Esophagus muscularis mucosa (tissue), 3 donors: ENCODE measurements around the gene CDC16.

Source experiments
- CTCF ChIP-seq, 3 experiments: fragments of 200-600 bp in 2 of 3; fragments of 450-650 bp in 1 of 3; sonication (generic) in 2 of 3; IDR thresholded peaks; one replicate each; pipeline ENCODE4 v1.5.1; 2017 to 2019; ENCODE audit warnings: antibody characterized with exemption in 3 of 3, mild to moderate bottlenecking in 2 of 3, moderate library complexity in 1 of 3
- POLR2AphosphoS5 ChIP-seq, 2 donors: sonication (generic); formaldehyde crosslinking; IDR thresholded peaks; one replicate each; pipeline ENCODE4 v1.6.1; 2017; ENCODE audit warnings: antibody characterized with exemption in 2 of 2

- TF ChIP-seq POLR2AphosphoS5 (IDR thresholded peaks at IDR 0.05) (no peak), CTCF (IDR thresholded peaks at IDR 0.05) (no peak)
These were observed 33.9 kb downstream of the CDC16 start for GRCh38 chr13:114268344-114269280.
